GM18873 (cell line): Measurements from ENCODE around the gene FBXW5.

ENCODE experiments used
- ATAC-seq: cut with Tn5 transposase; IDR thresholded peaks from one replicate; pipeline ENCODE4 v1.9.1; 2021; ENCODE audit warnings: mild to moderate bottlenecking, moderate library complexity, moderate number of reproducible peaks; ENCODE audit not compliant: unreplicated experiment, low FRiP score

FBXW5 gene

DNA sequence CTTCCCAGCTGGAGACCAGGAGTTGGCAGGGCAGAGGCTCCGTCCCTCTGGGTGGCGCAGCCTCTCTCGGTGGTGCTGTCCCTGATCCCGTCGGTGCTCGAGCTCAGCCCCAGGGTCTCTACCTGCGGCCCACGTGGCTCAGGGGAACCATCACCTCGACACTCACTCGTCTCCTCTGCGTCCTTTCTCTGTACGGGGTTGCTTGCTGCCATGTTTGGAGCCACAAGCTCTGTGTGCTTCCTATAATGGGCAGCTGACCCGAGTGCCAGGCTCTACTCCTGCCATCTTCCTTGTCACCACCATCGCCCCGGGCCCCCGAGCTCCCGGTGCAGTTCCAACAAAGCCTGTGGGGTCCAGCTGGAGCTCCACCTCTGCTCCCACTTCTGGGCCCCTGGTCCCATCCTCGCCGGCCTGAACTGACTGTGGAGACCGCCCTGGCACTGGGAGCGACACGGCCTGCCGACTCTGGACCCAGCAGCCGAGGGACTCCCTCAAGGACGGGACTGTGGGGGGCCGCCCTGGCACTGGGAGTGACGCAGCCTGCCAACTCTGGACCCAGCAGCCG is 5.0 kb downstream of the FBXW5 start:
- ATAC-seq, result no peak

DNA sequence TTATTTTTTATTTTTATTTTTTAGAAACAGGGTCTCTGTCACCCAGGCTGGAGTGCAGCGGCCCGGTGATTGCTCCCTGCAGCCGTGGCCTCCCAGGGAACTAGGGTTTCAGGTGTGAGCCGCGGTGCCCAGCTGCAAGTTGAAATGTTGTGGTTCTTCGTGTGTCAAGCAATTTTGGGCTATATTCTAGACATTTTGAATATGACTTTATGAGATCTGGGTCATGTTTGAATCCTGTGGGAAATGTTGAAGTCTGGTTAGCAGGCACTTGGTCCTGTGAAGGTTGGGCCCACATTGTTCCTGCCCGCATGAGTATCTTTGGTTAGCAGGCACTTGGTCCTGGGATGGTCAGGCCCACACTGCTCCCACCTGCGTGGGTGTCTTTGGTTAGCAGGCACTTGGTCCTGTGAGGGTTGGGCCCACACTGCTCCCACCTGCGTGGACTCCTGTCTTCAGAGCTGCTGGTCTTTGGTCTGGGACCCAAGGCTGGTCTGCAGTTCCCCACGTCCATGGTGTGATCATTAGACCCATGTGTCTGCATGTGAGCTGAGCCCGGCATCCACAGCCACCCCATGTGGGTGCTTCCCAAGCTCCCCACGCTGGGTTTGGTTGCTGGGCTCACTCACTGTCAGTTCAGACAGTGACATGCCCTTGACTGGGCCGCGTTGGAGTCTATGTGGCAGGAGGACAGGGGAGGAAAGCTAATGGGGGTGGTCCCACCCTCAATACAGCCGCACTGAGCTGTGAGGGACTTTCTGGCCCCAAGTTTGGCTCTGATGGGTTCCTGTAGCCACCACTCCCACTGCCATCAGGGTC is 7.1 kb downstream of the FBXW5 start:
- no peak for ATAC-seq

DNA sequence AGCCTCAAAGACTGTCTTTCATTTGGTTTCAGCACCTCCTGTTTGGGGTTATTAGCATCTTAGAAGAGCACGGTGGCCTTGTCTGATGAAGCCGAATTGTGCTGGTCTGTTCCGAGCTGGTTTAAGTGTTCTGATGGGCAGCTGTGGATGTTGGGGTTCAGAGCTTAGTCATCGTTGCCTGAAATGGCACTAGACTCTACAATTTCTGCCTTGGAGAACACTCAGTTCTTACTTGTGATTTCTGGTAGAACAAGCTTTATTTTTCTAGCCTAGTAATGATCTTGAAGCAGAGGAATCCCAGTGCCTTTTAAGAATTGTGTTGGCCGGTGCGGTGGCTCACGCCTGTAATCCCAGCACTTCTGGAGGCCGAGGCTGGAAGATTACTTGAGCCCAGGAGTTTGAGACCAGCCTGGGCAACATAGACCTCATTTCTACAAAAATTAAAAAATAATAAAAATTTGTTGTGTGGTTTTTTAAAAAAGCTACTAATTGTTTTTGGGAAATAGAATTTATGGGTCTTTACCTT is 7.8 kb downstream of the FBXW5 start:
- ATAC-seq, result no peak

DNA sequence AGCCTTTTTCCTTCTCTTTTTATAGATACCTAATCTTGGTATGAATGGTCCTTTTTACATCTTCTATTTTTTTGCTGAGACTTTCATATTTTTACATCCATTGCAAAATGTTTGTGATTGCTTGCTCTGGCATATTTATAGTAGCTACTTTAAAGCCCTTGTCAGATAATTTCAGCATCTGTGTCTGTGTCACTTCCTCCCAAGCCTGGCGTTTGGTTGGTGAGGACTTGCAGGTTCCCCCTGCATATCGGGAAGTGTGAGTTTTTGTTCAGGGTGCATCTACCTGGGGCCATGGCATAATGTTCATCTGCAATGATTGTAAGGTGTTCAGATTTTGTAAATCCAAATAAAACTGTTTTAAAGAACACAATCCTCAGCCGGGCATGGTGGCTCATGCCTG is 8.9 kb downstream of the FBXW5 start:
- no peak for ATAC-seq

DNA sequence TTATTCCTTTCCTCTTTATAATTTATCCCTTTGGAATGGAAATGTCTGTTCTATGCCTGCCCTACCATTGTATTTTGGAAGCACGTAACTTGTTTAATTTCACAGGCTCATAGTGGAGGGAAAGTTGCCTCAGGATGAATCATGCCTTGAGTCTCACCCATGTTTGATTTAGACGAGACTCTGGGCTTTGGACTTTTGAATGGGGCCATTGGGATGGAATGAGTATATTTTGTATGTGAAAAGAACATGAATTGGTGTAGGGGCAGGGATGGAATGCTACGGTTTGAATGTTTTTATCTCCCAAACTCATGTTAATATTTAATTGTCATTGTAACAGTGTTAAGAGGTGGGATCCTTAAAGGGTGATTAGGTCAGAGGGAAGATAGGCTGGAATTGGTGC is 10.3 kb downstream of the FBXW5 start:
- no peak for ATAC-seq

DNA sequence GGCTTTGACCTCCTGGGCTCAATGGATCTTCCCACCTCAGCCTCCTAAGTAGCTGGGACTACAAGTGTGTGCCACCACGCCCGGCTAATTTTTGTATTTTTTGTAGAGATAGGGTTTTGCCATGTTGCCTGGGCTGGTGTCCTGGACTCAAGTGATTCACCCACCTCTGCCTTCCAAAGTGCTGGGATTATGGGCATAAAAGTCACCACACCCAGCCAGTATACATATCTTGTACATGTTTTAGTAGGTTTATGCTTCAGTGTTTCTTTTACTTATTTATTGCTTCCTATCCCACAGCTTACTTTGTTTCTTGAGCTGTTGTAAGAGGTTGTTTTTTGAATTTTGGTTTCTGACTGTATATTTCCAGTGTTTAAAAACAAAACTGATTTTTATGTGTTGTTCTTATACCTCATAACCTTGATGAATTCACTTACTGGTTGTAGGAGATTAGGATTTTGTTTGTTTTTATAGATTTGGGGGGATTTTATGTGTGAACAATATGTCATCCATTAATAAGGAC is 12.9 kb downstream of the FBXW5 start:
- no peak for ATAC-seq

DNA sequence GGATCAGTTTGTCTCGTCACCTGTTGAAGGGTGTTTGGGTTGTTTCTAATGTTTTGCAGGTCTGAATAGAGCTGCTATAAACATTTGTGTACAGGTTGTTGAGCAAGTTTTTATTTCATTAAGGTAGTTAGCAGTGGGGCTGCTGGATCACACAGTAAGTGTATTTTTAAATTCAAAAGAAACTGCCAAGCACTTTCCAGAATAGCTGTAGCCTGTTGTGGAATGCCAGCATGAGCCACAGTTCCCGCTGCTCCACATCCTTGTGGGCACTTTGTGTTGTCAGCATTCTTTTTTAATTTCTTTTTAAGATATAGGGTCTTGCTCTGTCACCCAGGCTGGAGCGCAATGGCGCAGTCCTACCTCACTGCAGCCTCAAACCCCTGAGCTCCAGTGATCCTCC is 14.5 kb downstream of the FBXW5 start:
- no peak for ATAC-seq

DNA sequence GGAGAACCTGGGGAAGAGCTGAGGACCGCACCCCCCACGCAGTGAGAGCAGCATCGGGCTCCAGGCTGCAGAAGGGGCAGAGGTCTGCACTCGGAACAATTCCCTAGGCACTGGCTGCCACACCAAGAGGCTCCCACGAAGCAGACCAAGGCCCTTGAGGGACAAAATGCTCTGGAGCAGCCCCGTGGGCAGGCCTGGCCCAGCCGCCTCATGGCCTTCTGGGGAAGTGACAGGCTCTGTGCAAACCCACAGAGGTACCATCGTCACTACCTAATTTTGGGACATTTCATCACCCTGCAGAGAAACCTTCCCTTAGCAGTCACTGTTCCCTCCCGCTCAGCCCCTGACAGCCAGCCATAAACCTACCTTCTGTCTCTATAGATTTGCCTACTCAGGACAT is 15.9 kb downstream of the FBXW5 start:
- ATAC-seq, result no peak

DNA sequence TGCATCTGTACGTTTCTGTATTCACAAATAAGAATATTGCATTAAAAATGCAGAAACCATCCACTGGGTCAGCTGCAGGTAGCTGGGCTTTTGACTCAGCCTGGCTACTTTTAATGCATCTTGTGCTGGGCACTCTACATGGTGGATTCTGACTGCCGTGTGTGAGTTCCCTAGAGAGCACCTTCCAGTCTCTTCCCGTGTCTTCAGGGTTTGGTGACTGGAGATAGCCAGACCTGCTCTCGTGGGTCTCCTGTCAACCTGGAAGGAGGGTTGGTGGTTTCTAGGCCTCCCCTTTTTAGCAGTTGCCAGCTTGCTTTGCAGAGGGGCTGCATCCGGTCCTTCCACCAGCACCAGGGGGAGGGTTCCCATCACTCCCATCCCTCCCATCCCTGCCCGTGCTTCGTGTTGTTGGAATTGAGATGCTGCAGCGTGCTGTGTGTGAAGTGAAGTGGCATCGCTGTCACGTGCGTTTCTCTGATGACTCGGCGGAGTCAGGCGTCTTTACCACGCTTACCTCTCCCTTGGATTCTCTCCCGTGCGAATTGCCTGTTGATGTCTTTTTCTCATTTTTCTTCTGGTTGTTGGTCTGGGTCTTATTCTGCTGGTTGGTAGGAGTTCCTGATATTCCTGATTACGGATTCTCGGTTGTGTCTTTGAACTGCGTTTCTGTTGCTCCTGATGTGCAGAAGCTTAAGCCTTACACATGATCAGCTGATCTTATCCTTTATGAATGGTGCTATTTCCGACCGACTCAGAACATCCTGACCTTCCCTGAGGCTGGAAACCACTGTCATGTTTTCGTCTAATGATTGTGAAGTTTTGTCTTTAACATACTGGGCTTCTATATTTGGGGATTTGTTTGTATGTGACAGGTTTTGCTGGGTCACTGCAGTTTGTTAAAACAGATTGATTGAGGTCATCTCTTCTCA is 16.9 kb downstream of the FBXW5 start:
- ATAC-seq, result no peak

DNA sequence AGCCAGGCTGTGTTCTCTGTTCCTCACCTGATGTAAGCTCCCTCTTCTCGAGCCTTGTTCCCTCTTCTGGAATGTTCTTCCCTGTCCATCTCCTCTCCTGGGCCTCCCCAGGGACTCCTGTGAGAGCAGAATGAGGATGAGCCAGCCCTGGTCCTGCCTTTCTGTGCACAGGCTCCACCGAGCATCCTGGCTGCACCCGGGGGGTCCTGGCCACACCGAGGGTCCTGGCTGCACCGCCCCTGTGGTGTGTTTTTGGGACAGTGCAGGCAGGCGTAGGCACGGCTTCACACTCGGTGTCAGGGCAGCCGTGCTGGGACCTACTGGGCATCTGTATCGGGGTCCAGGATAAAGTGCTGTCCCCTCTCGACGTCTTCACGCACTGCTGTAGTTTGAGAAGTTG is 17.8 kb downstream of the FBXW5 start:
- ATAC-seq, result no peak

DNA sequence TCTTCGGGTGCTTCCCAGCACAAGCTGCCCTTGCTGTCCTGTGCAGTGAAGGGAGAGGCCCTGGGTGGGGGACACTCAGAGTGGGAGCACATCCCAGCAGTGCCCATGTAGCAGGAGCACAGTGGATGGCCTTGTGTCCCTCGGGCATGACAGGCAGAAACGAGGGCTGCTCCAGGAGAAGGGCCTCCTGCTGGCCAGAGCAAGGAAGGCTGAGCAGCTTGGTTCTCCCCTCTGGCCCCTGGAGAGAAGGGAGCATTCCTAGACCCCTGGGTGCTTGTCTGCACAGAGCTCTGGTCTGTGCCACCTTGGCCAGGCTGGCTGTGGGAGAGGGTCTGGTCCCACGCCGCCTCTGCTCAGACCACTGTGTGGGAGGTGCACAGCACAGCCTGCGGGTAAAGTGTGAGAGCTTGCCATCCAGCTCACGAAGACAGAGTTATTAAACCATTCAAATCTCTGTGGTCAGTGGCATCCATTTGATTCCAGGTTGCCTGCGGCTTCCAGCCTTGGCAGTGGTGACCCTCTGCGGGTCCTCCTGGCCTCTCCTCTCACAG is 18.3 kb downstream of the FBXW5 start:
- no peak for ATAC-seq

DNA sequence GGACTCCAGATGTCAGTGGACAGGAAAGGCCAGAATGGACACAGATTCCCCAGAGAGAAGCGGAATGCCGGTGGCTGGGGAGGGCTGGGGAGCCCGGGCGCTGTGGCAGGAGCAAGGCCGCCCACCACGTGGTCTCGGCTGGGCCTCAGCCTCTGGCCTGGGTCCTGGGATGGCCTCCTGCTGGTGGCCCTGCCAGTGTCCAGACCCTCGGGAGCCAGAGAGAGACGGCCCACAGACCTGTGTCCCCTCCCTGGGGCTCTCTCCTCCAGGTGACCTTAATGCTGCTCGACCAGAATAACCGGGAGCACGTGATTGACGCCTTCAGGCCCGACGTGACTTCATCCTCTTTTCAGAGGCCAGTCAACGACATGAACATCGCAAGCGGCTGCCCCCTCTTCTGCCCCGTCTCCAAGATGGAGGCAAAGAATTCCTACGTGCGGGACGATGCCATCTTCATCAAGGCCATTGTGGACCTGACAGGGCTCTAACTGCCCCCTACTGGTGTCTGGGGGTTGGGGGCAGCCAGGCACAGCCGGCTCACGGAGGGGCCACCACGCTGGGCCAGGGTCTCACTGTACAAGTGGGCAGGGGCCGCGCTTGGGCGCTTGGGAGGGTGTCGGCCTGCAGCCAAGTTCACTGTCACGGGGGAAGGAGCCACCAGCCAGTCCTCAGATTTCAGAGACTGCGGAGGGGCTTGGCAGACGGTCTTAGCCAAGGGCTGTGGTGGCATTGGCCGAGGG is 19.0 kb downstream of the FBXW5 start:
- no peak for ATAC-seq

DNA sequence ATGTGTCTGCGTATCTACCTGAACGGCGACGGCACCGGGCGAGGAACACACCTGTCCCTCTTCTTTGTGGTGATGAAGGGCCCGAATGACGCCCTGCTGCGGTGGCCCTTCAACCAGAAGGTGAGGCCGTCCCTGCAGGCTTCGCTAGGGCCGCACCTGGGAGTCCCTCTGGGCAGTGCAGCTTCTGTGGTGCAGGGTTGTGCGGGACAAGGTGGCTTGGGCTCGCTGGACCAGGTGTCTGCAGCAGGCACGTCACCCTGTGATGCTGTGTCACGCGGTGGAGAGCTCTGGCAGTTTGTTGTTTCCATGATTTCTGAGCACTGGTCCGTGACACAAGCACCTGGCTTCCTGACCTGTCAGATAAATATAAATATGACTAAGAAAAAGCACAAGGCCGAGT is 20.7 kb downstream of the FBXW5 start:
- no peak for ATAC-seq

DNA sequence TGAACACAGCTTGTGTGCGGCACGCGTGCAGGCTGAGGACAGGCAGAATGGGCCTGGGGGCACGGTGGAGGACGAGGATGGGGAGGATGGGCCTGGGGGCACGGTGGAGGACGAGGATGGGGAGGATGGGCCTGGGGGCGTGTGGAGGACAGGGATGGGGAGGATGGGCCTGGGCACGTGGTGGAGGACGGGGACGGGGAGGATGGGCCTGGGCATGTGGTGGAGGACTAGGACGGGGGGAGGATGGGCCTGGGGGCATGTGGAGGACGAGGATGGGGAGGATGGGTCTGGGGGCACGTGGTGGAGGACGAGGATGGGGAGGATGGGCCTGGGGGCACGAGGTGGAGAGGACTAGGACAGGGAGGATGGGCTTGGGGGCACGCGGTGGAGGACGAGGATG is 22.0 kb downstream of the FBXW5 start:
- ATAC-seq, result no peak

DNA sequence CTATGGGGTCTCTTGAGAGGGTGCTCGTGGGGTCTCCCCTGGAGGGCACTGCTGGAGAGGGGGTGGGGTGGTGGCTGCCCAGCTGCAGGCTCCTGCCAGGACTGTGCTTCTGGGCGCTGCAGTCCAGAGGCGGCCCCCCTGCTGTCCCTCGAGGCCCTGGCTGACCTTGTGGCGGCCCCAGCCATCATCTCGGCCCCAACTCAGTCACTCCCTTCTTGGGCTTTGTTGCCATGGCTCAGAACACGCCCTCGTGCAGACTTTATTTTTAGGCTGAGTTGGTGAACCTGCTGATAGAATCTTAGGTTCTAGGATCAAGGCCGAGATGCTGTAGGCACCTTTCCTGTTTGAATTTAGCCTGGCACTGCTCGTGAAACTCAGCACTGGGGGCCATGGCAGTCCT is 22.8 kb downstream of the FBXW5 start:
- no peak for ATAC-seq

DNA sequence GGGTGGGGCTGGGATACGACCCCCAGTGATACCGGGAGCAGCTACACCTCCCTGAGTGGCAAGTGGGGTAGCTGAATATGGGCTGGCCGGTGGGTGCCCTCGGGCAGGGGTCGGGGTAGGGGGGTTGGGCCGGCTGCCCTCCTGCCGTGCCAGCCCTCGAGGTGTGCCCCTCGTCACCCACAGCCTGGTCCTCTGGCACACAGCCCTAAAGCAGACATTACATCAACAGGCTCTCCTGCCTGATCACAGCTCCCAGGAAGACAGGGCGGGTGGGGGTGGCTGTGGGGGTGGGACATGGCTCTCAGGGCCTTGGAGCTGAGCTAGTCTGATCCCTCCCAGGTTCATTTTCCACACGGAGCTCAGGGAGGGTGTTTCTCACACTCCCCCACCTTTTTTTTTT is 23.2 kb downstream of the FBXW5 start:
- no peak for ATAC-seq

DNA sequence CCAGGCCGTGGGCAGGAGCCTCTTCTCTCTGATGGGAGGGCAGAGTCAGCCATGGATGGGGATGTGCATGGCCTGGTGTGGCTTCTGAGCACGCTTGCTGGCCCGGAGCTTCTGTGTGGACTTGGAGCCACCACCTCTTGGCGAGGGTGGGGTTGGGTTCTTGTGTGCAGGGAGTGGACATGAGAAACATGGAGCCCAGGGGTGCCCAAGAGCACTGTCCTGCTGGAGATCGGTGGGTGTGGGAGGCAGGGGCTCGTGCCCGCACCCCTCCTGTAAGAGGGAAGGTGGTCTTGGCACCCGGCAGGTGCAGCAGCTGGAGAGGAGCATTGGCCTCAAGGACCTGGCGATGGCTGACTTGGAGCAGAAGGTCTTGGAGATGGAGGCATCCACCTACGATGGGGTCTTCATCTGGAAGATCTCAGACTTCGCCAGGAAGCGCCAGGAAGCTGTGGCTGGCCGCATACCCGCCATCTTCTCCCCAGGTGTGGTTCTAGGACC is 23.8 kb downstream of the FBXW5 start:
- ATAC-seq, result no peak

DNA sequence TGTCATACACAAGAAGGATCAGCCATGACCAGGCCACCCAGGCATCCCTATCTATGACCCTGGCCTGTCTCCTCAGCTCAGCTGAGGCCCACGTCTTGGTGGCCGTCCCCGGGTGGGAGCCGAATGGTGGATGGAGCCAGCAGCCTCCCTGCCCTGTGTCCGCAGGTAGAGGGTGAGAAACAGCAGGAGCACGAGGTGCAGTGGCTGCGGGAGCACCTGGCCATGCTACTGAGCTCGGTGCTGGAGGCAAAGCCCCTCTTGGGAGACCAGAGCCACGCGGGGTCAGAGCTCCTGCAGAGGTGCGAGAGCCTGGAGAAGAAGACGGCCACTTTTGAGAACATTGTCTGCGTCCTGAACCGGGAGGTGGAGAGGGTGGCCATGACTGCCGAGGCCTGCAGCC is 24.5 kb downstream of the FBXW5 start:
- no peak for ATAC-seq

DNA sequence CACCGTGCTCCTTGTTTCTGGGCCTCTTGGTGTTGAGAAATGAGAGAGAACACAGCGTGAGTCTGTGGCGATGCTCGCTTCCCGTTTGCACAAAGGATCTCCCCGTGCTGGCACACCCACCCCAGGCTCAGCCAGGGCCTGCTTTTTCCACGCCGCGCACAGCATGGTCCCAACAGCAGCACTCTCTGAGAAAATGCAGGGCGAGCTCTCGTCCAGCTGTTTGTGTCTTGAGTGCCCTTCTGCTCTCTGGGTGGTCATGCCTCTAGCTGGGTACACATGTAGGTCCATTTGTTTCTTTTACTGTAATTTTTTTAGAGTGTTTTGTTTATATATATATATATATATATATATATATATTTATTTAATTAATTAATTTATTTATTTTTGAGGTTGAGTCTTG is 26.6 kb downstream of the FBXW5 start:
- no peak for ATAC-seq
